Mucosa of descending colon (tissue), 3 donors: ENCODE data around the gene HOXD3. TPM values are rescaled to one million over a fixed set of nuclear protein-coding genes. Genes with fewer than 3 reads are reported as not detected.

Source experiments
- ATAC-seq: fragments of 200-7000 bp; cut with Tn5 transposase; one replicate; pipeline ENCODE4 v1.9.1; 2020; ENCODE audit warnings: mild to moderate bottlenecking, moderate library complexity
- DNase-seq, 3 donors: peaks; one replicate each; pipeline ENCODE4 v3.0.0-alpha.2; 2020
- H3K36me3 ChIP-seq: fragments of 200-600 bp; one replicate; pipeline ENCODE4 v1.8.0; 2021; ENCODE audit warnings: low read depth, mild to moderate bottlenecking
- H3K4me1 ChIP-seq: fragments of 200-600 bp; one replicate; pipeline ENCODE4 v1.8.0; 2021; ENCODE audit warnings: low read depth, mild to moderate bottlenecking
- H3K4me3 ChIP-seq: fragments of 200-600 bp; one replicate; pipeline ENCODE4 v1.8.0; 2021; ENCODE audit warnings: mild to moderate bottlenecking
- H3K9me3 ChIP-seq: fragments of 200-600 bp; one replicate; pipeline ENCODE4 v1.8.0; 2021; ENCODE audit warnings: mild to moderate bottlenecking
- CTCF ChIP-seq: fragments of 200-600 bp; IDR thresholded peaks from one replicate; pipeline ENCODE4 v1.8.0; 2022; ENCODE audit warnings: antibody characterized with exemption, mild to moderate bottlenecking
- intact Hi-C, 2 donors: fragments of 100-400 bp; cut with DNase I in 1 of 2; cut with micrococcal nuclease in 1 of 2; formaldehyde crosslinking; loops; one replicate each; pipeline versions ENCODE4 v1.11.0 to v1.11.1; 2022; cut with DNase I, micrococcal nuclease
- total RNA-seq, 3 donors: library from RNA; stranded (reverse); fragmentation: NEBNext Ultra II Directional in 2 of 3; extraction: Animal tissue kit (Norgen Biotek cat#: 25700) in 2 of 3; gene quantifications; one replicate each; pipeline versions ENCODE4 v1.2.1 to v1.2.4, GENCODE V29; 2021 to 2023
- donor health status: DM: no; HTN: no; CAD: no; lungs with moderate emphysema.
- donor health status: DM: no; HTN: no; CAD: no.
- donor health status: DM: no; HTN: yes; CAD: no.

HOXD3 gene
- total RNA-seq, 3 donors from 2014 or later, result 5.8 to 7.0 (median 6.0) TPM

GRCh38 chr2:176130147-176130956 lies 26.8 kb upstream of the HOXD3 start:
- TF ChIP-seq CTCF, result no peak
- no peaks in the 10 kb centered on the region for H3K9me3 ChIP-seq
- H3K4me1 ChIP-seq, result peaks cover 17% of the 10 kb centered on the region
- DNase-seq (peak; percentile 60 to 74 (median 67)), ATAC-seq (peak; percentile 61)
- H3K4me3 ChIP-seq, result peak overlapping the region; percentile 36
- H3K36me3 ChIP-seq, result no peaks in the 10 kb centered on the region
- intact Hi-C loops, result no loop called here

GRCh38 chr2:176130957-176131847 lies 25.9 kb upstream of the HOXD3 start:
- TF ChIP-seq CTCF, result no peak
- ATAC-seq, result no peak
- no peaks in the 10 kb centered on the region for H3K9me3 ChIP-seq
- no peak for DNase-seq
- peaks cover 17% of the 10 kb centered on the region for H3K4me1 ChIP-seq
- peak overlapping the region; percentile 36 for H3K4me3 ChIP-seq
- H3K36me3 ChIP-seq, result no peaks in the 10 kb centered on the region
- intact Hi-C loops, result no loop called here

GRCh38 chr2:176131848-176132158 lies 25.3 kb upstream of the HOXD3 start:
- intact Hi-C loops, result no loop called here
- ATAC-seq (no peak), DNase-seq (no peak)
- H3K9me3 ChIP-seq, result no peaks in the 10 kb centered on the region
- H3K4me3 ChIP-seq, result no peak overlapping the region
- H3K36me3 ChIP-seq, result no peaks in the 10 kb centered on the region
- peaks cover 17% of the 10 kb centered on the region for H3K4me1 ChIP-seq
- TF ChIP-seq CTCF, result no peak

GRCh38 chr2:176132205-176133171 lies 24.6 kb upstream of the HOXD3 start:
- intact Hi-C loops, result no loop called here
- Histone ChIP-seq H3K4me3 (no peak overlapping the region), H3K4me1 (peaks cover 14% of the 10 kb centered on the region), H3K9me3 (no peaks in the 10 kb centered on the region), H3K36me3 (no peaks in the 10 kb centered on the region)
- no peak for ATAC-seq
- TF ChIP-seq CTCF, result no peak
- DNase-seq, result no peak

GRCh38 chr2:176133389-176133788 lies 23.7 kb upstream of the HOXD3 start:
- no peak for DNase-seq

More at GRCh38 chr2:176133389-176133788, 23.7 kb upstream of the HOXD3 start:
- TF ChIP-seq CTCF, result no peak
- intact Hi-C loops, result no loop called here
- H3K4me3 ChIP-seq, result no peak overlapping the region
- peaks cover 11% of the 10 kb centered on the region for H3K4me1 ChIP-seq
- H3K36me3 ChIP-seq, result no peaks in the 10 kb centered on the region
- no peak for ATAC-seq
- no peaks in the 10 kb centered on the region for H3K9me3 ChIP-seq
